GM19372 (cell line): ENCODE data around the gene RAPGEF3.

Source experiments
- ATAC-seq: cut with Tn5 transposase; IDR thresholded peaks from one replicate; pipeline ENCODE4 v1.9.1; 2021; ENCODE audit warnings: mild to moderate bottlenecking, low read depth, moderate library complexity; ENCODE audit not compliant: unreplicated experiment

RAPGEF3 gene

GRCh38 chr12:47725091-47725772, 33.4 kb downstream of the RAPGEF3 start, which contains the start of gene ENDOU:
Gene ENDOU (minus strand): TSS chr12:47725490. CDS start chr12:47725413, 77 bp downstream.
- no peak for ATAC-seq

GRCh38 chr12:47722941-47723631, 35.6 kb downstream of the RAPGEF3 start:
- no peak for ATAC-seq

DNA sequence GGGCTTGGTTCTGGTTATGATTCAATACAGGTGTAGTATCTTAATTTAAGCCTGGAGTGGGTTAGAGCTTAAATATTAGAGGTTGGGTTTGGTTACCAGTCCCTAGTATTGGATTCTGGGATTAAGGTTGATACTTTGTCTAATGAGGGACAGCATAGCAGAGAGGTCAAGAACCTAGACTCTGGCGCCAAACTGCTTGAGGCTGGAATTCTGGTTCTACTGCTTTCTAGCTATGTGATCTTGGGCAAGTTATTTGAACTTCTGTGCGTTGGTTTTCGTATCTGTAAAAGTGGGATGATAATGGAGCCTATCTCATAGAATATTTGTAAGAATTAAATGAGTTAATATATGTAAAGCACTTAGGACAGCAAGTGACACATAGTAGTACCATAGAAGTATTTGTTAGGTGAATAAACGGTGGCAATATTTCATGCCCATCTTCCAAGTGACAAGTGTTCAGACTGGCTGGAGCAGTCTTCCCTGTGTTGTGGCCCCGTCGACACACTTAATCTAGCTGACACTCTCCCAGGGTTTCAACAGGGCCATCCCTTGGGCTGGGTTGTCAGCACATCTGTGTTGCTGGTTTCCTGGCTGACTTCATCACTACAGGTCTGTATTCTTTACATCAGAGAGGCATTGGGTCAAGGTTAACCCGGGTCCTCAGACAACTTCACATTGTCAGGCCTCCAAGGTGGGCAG, 36.4 kb downstream of the RAPGEF3 start:
- ATAC-seq: no peak

DNA sequence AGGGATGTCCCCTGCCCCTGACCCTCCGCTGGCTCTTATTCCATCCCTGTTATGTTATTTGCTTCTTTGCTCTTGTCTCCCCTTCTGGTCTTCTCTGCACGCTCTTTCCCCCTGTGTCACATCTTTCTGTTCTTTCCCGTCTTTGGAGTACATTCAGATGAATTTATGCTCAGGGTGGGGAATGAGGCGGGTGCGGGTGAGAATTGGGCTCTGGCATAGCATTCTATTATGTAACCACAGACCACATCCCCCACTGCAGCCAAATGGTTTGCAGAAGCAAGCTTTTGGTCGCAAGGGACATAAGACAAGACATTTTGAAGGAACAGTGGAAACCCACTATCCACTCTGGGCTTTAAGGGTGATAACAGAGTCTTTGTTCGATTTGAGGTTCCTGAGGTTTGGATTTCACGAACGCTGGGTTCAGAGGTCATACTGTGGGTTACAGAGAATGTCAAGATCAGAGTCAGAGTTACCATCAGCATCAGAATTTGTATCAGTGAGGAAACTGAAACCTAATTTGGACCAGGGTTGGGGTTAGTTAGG, 37.2 kb downstream of the RAPGEF3 start:
- no peak for ATAC-seq

- no peak for ATAC-seq
Measured at GRCh38 chr12:47718531-47718930, 40.1 kb downstream of the RAPGEF3 start.

DNA sequence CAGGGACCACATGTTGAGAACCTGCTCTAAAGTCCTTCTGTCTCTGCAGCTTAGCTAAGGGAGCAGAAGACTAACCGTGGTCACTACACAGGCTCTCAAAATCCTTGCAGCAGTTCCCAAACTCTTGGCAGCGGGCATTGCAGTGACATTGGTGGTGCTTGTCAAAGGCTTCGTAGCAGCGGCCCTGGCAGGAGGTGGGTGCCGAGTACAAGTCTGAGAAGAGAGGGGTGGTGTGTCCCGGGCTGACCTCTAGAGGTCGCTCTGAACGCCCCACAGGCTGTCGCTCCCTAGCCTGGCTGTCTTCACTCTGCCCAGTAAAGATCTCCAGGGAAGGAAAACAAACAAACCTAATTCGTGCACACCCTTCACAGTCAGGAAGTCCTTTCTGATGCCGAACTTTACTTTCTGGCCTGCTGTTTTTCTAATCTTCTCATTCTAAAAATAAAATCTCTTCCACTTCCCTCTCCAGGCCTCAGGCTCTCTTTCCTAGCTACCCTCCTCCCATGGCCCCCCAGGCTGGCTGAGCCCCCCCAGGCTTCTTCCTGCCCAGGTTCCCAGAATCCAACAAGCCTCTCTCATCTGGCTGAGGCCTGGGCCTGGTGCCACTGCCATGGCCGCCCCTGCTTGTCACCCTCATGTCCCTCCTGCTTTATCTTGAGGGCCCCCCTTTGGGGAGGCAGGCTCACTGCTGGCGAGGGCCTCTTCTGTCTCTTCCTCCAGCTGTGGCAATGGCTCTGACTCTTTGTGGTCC, 41.1 kb downstream of the RAPGEF3 start:
- ATAC-seq: no peak

DNA sequence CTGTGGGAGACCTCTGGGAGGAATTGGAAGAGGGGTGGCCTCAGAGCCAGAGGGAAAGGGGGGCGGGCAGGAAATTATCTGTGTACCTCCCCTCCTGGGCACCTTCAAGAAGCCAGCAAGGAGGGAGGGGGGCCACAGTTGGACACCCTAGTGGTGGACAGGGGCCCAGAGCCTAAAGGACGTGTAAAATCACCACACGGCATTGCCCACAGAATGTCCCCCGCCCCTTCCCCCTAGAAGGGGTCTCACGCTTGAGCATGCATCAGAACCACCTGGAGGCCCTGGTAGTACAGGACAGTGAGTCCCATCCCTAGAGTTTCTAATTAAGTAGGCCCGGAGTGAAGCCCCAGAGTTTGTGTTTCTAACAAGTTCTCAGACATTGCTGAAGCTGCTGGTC, 41.6 kb downstream of the RAPGEF3 start:
- no peak for ATAC-seq

DNA sequence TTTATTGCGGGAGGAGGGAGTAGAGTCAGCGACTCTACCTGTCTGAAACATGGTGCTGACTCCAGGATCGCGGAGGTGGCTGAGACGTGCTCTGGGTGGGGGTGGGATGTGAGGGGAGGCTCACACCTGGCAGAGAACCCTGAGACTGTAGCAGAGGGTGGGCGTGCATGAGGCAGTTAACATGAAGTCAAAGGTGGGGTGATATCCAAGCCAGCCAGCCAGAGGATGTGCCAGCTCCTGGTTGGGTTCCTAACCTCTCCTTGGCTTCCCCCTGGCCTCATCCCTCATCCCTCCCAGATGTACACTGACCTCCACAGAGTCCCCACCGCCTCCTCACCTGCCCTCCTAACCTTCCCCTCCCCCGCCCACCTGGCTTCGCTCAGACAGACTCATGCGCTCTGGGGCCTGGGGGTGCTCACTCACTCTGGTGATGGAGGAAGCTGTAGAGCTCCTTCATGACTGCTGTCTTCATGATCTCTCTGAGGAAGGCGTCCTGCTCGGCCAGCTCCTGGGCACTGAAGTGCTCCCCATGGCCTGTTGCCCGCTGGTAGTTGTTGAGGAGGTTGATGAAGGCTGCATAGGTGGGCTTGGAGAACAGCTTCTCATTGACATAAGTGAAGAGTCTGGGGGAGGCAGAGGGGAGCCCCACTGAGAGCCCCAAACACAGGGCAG, 42.7 kb downstream of the RAPGEF3 start:
- no peak for ATAC-seq

- peak; percentile 87 for ATAC-seq
Measured at GRCh38 chr12:47715393-47715876, 43.2 kb downstream of the RAPGEF3 start.

GRCh38 chr12:47714826-47715386, 43.8 kb downstream of the RAPGEF3 start:
- ATAC-seq: no peak

- no peak for ATAC-seq
Measured at GRCh38 chr12:47712171-47712570, 46.5 kb downstream of the RAPGEF3 start.

- no peak for ATAC-seq
Measured at GRCh38 chr12:47711448-47711847, 47.2 kb downstream of the RAPGEF3 start.

DNA sequence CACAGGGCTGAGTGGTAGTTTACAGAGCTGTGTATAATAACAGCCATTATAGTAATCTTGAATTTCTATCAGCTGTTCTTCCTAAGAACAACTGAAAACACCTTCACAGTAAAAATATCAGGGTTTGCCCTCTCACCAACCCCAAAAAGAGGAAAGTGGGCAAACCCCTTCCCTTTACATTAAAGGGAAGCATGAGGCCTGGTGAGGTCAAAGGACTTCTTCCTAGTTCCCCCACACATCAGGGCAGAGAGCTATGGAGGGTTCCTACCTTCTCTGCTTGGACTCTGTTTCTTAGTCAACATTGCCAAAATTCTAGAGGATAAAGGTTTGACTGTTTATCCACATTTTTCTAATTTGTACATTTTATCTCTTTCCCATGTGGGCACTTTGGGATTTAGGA, 48.4 kb downstream of the RAPGEF3 start:
- no peak for ATAC-seq

GRCh38 chr12:47709671-47710070, 49.0 kb downstream of the RAPGEF3 start:
- ATAC-seq: no peak

DNA sequence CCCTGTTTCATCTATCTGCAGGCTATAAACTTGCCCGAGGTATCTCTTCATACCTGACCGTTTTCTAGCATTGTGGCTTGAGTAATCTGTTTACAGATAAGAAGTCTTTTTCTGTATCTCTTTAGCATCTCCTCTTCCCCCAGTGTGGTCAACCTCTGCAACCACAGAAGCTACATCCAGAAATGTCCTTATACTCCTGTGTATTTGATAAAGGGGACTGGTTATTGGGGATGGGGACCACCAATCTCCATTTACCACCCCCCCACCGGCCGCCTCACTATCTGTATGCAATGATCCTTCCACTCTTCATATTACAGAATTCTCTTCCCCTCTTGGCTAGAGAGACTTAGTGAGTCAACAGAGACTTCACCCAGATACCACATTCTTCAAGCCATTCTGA, 49.4 kb downstream of the RAPGEF3 start:
- ATAC-seq: no peak

DNA sequence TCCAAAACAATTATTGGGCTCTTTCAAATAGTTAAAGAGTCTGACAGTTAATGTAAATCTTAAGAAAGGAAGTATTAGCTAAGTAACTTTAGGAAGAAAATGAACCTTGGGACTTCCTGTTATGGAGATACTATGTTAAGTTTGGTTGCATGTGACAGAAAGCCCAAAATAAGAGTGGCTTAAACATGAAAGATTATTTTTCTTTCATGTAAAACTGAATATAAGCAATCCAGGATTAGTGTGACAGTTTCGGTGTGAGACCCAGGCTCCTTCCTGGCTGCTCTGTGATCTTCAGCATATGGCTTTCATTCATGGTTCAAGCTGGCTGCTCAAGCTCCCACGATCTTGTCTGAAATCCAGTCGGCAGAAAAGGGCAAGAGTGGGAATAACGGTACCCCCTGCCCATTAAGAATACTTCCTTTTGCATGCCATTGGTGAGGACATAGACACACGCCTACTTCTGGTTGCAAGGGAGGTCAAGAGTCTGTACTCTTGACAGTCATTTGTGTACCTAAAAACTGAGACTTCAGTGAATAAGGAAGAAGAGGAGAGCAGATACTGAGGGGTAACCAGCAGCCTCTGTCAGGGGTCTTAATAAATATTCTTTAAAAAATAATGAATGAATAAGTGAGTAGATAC, 50.7 kb downstream of the RAPGEF3 start:
- no peak for ATAC-seq

DNA sequence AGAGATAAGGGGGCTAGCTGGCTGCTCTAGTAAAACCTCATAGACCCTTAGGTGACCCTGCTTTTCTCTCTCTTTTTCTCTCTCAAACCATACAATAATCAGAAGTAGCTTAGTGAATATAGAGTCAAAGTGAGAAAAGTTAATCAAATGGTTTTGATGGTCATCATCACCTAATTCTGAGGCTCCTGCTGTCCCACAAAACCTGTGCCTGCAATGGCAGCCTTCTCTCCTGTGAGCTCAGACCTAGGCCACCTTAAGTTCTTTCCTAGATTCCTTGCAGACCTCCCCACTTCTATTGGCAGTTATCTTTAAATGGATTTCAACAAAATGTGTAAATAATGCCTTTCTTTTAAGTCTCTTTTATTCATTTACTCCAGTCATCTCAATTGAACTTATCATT, 51.3 kb downstream of the RAPGEF3 start:
- ATAC-seq: no peak

DNA sequence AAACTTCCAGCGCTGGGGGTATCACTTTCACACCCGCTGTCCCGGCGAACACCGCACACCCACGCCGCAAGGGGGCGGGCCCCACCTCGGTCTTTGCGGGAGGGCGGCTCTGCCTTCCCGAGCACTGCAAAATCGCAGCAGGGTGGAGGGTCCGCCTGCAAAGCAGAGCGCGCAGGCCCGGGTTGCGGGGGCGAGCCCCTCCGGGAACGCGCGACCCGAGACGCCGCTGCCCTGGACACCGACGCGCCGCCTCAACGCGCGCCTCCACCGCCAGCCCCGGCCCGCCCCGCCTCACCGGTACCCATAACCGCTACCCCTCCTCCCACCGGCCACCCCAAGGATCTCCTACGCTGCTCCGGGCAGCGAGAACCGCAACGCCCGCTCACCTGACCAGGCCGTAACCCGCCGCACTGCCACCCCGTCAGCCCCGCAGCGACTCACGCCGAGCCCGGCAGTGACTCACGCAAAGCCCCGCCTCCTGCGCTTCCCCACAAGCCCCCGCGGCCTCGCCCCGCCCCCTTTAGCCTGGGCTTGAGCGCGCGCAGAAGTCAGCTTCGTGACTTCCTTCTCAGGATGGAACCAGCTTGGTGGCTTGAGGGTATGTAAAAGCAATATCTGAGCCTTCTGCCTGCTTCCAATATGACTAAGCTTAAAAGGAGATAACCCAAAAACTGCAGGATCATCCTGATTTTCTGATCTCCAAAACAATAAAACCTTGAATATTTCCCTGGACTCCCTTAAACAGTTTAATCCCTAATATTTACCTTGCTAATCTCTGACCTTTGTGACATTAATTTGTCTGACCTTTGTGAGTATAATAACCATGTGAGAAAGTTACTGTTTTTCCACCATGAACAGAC, 52.9 kb downstream of the RAPGEF3 start, which contains the start of gene RPAP3:
Gene RPAP3, minus strand, starts transcription at position 465 of the 860 bp plus-strand sequence. CDS start 3,190 bp downstream, outside the sequence.
- peak; percentile 78 for ATAC-seq
